C4-2B (cell line): ENCODE measurements around the gene DARS2.

Experiments
- CTCF ChIP-seq: fragments of 450-650 bp; conservative IDR thresholded peaks from 2 replicates; pipeline ENCODE4 v1.5.1; 2017; ENCODE audit warnings: mild to moderate bottlenecking
- ZFX ChIP-seq: fragments of 450-650 bp; IDR thresholded peaks from 2 replicates; pipeline ENCODE4 v1.6.1; 2017

GRCh38 chr1:173900992-173901391 is 76.5 kb downstream of the DARS2 start:
- TF ChIP-seq CTCF = no peak
- TF ChIP-seq ZFX = no peak
